ENCODE measurements around the gene CCR6. TPM values are rescaled to one million over a fixed set of nuclear protein-coding genes. Genes with fewer than 3 reads are reported as not detected.
A peak's percentile ranks its signal among the peaks of the same experiment; 100 is the strongest.
"Not testable (repeated sequence)": the region's sequence is repeated elsewhere in the genome, so short reads cannot be mapped to it uniquely, and the experiment has no call there.

Gene CCR6
- total RNA-seq, 2 donors from 2014 or later: not detected

DNA sequence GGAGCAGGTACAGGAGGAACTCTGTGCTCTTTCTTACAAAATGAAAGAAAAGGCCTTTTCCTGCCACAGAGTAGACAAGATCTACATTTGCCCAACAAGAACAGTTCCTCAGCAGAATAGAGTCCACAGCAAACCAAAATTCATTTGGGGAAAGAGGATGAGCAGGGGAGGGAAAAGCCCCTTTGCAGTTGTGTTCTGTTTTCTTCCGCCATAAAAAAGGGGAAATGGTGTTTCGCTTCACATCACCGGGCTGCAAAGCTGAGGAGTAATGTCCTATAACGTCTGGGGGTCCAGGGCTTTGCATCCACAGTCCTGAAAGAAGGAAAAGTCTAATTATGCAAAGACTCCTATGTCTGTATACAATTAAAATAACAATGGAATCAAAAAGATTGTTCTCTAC, 35.0 kb downstream of the CCR6 start, which contains the start of gene GPR31:
TSS of gene GPR31 (minus strand) at position 118 of the 400 bp plus-strand sequence. CDS start 149 bp downstream, outside the sequence.
- no peak for DNase-seq
- ATAC-seq: no peak
- intact Hi-C loops (cut with DNase I): no loop called here

DNA sequence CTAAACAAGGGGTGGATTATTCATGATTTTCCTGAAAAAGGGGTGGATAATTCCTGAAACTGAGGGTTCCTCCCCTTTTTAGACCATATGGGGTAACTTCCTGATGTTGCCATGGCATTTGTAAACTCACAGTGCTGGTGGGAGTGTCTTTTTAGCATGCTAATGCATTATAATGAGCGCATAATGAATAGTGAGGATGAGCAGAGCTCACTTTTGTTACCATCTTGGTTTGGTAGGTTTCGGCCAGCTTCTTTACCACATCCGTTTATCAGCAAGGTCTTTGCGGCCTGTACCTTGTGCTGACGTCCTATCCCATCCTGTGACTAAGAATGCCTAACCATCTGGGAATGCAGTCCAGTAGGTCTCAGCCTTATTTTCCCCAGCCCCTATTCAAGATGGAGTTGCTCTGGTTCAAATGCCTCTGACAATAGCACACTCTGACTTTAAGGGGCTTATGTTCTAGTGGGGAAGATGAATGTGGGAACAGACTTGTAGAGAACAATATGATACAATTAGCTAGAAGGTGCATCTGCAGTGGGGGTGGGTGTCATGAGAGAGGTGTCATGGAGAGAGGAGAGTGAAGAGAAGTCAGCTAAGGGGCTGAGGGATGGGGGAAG, 39.1 kb downstream of the CCR6 start:
- intact Hi-C loops (cut with DNase I): no loop called here
- ATAC-seq: no peak
- no peak for DNase-seq

DNA sequence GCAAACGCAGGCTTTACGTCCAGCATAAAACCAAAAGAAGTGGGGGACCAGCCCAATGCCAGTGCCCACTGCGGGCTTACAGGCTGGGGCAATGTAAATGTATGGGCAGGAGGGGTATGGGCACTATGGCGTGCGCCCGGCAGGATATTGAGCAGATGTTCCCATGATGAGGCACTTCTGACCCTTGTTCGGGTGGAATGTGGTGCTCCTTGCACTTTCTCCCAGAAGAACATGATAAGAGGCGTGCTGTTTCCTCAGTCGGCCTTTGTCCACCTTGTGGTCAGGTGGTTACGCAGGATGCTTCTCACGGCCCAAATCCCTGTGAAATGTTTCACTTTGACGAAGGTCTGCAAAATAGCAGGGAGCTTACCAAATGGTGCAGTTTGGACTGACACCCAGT, 39.7 kb downstream of the CCR6 start:
- ATAC-seq (no peak), DNase-seq (no peak)
- intact Hi-C loops (cut with DNase I): no loop called here

DNA sequence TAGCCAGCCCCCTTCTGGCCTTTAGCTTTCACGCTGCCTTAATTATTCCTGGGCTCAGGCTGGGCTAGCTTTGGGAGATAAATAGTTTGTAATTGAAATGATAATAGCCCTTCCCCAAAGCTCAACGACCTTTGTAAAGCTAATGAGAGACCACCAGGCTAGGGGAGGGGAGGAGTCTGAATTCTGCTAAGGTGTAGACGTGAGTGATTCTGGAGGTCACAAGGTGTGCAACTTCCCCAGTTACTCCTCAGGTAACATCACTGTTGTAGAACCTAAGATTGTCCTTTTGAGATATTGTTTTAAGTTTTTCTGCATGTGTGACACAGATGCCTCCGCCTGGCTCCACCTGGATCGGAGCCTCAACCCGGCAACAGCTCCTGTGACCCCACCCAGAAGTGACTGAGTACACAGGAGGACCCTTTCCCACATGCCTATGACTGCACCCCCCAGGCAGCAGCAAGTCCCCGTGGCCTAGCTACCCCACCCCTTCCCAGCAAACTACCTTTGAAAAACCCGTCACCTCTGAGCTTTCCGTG, 40.6 kb downstream of the CCR6 start:
- intact Hi-C loops (cut with DNase I): no loop called here
- ATAC-seq (no peak), DNase-seq (no peak)

DNA sequence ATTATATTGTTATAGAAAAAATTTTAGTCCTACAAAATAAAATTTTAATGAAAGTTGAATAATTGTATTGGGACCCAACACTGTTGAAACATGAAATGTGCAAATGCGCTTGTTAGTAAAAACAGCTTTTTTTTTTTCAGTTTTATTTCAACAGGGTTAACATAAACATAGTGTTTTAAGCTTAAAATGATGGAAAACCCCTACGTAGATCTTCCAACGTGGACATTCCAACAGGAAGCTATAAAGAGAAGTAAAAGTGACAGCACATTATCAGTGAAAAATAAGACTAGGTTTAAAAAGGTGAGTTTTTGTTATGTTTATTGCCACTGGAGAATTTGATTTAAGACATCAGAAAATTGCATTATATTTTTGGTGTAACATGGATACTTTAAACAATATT, 41.4 kb downstream of the CCR6 start:
- ATAC-seq (no peak), DNase-seq (no peak)
- intact Hi-C loops (cut with DNase I): no loop called here

DNA sequence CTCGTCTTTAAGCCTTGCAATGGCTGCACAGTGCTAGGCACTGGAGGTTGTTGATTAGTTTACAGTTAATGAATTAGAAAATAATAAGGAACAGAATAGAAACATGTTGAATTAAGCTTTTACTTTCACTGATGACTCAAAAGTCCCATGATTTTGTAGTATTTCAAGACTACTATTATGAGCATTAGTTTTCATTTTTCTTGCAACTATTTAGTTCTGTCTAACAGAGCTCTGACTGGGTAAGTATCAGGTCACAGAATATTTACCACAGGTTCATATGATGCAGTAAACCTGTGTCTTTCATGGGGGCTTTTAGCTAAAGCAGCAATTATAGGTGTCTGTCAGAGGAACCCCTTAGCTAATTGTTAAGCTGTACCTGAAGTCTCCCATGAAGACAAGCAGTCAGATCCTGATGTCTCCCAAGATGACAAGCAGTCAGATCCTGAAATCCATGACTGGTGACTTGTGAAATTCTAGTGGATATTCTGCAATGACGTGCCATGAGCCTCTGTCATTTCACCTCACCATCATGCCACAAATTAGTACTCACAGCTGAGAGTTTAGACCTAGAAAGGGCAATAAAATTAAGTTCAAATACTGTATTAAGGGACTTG, 43.1 kb downstream of the CCR6 start:
- intact Hi-C loops (cut with DNase I): no loop called here
- ATAC-seq (no peak), DNase-seq (no peak)

DNA sequence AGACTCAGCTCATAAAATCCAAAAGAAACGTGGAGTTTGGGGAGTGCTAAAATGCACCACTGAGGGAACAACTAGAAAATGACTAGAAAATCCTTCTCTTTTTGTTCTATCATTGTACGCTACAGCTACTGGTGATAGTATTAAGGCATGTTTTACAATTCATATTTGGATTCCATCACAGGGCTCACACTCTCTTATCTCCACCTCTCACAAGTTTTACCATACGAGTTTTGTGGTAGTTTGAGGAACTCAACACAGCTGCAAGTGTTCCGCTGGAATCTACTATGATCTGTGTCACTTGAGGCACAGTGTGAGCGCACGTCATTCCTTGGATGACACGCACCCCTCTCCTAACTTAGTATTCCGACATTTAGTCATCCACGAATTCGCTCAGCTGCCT, 44.8 kb downstream of the CCR6 start:
- ATAC-seq; DNase-seq; intact Hi-C loops (cut with DNase I): not testable (repeated sequence)

DNA sequence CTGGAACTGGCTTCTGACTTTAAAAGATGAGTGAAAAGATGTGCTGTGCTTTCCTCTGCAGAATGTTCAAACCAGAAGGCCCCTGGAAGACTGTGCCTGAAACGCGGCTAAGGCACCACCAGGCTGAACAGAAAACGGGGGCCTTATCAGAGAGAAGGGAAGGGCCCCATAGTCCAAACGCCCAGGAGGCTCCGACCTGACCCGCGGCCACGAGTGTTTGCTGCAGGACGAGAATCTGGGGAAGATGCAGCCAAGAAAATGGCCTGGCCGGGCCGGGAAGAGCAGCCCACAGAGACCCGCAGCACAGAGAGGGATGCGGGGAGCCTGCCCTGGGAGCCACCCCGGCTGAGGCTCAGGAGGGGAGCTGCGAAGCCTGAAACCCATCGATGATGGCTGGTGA, 45.4 kb downstream of the CCR6 start:
- ATAC-seq; intact Hi-C loops (cut with DNase I); DNase-seq: not testable (repeated sequence)

DNA sequence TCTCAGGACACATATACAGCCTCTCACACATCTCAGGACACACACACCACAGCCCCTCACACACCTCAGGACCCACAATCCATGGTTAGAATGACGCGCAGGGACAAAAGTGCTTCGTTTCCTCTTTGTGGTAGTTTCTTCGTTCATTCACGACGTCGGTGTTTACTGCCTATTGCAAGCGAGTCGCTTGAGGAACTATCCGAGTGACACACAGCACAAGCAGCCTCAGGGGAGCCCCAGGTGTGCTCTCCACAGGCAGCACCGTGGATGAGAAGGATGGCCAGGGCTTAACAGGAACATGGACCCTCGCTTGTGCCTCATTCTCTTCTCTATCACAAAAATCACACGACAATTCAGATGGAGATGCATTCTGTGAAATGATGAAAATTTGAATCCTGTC, 47.0 kb downstream of the CCR6 start:
- intact Hi-C loops (cut with DNase I); ATAC-seq; DNase-seq: not testable (repeated sequence)

DNA sequence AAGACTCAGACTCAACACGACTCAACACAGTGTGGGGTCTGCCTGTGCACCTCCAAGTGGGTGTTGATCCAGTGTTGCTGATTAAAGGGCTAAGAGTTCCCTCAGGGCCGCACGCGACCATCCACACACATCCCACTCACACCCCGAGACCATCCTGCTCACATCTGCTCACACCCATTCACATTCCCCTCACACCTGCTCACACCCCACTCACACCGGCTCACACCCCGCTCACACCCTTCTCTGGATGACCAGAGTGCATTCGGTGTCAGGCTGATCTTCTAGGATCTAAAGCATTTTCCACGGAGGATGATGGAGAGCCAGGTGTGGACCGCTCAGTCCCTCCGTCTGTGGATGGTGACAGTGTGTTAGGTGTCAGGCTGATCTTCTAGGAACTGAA, 48.4 kb downstream of the CCR6 start:
- ATAC-seq; DNase-seq; intact Hi-C loops (cut with DNase I): not testable (repeated sequence)

DNA sequence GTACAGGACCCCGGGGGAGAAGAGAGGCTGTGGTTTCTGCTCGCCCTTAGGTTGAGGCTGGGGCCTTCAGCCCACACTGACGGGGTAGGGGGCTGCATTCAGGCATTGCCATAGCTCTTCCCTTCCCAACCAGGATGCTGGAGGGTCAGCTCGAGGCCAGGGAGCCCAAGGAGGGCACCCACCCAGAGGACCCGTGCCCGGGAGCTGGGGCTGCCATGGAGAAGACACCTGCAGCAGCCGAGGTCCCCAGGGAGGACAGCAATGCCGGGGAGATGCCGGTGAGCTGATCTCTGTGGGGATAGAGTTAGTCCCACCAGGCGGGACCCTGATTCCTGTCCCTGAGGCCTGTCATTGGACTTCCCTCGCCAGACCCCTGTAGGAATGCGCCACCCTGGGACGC, 49.1 kb downstream of the CCR6 start:
- intact Hi-C loops (cut with DNase I); DNase-seq; ATAC-seq: not testable (repeated sequence)

DNA sequence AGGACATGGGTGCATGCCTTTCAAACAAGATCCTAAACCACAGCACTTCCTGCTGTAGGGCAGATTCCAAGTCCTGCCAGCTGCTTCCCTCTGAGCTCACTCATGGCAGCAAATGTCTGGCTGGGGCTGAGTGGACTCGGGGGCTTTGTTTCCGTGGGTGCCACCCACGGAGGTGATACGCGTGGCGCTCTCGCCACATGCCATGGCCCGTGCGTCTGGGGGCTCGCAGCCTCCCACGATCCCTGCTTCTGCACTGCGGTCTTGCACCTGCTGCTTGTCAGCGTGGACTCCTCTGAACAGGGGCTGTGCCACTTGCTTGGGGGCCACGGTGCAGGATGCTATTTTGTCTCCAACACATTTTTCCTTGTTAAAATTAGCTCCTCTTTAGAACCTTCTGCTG, 54.4 kb downstream of the CCR6 start:
- intact Hi-C loops (cut with DNase I); DNase-seq; ATAC-seq: not testable (repeated sequence)

DNA sequence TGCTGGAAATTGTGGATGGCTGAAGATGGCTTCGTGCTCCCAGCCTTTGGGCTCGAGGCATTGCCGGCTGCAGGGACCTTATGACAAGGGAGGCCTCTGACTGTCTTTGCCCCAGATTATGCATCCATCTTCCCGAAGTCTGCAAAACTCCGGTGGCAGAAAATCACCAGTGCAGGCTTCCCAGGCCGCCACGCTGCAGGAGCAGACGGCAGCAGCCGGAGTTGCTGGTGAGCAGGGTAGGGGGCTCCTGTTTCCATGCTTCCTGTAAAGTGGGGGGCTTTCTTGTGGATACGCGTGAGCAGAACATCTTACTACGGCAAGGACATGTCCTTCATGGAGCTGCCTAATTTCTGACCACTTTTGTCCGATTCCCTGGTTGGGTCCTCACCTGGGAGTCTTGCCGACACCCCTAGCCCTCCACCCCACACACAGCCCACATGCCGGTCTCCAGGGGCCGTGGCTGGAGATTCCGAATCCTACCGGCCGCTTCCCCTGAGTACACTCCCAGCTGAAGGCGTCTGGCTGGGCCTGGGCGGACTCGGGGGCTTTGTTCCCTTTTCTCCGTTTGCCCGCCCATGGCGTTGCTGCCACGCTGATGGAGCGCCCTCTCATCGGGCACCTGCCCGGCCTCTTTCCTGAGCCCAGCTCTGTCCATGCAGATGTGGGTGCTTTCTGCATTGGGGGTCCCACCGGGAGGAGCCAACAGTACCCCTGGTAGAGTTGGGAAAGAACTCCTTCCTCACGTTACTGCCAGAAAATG, 56.2 kb downstream of the CCR6 start:
- DNase-seq; intact Hi-C loops (cut with DNase I); ATAC-seq: not testable (repeated sequence)

DNA sequence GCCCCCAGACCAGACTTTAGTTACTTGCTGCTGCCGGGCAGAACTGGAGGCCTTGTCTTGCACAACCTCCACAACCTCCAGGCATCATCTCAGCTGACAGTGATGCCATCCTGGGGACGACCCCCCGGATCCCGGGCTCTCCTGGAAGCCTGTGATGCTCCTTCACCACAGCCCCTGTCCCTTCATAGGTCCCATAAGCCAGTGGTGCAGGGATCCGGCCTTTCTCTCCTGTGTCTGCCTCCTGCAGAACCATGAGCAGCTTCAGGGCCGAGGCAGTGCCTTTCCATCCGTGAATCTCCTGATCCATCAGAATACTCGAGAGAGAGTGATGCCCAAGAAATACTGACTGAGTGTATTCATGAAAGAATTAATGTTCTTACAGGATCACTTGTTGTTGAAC, 57.2 kb downstream of the CCR6 start:
- ATAC-seq; DNase-seq; intact Hi-C loops (cut with DNase I): not testable (repeated sequence)

DNA sequence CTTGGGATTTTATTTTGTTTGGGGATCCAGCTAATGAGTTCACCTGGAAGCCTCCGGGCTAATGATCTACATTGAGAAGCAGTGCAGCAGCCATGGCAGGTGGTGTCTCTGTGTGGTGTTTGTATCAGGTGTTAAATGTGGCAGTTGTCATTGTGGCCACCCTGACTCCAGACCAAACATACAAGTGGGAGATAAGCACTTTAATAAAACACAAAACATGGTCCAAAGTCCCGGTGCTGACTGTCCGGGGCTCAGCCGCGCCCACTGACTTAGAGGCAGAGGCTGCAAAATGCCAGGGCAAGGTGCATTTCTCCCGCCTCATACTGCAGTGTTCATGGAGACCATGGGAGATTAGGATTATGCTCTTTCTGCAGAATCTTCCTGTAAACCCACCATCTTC, 58.5 kb downstream of the CCR6 start:
- intact Hi-C loops (cut with DNase I); DNase-seq; ATAC-seq: not testable (repeated sequence)

DNA sequence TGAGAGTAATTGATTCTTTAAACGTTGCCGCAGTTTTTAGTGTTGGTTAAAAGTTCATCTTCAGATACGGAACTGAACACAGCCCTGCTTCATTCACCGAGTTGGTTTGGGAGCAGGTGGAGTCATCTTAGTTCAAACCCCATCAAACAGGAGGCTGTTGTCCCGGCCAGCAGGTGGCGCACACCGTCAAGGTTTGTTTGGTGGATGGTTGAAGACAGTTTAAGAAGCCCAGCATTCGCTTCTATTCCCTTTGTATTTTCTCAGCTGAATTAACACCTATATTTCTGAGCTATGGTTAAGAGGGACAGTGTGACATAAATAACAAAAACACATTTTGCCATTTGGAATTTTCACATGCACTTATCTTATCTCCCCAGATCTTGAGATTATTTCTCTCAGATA, 60.0 kb downstream of the CCR6 start:
- intact Hi-C loops (cut with DNase I); DNase-seq: not testable (repeated sequence)
- peak; percentile 78 to 79 for ATAC-seq

DNA sequence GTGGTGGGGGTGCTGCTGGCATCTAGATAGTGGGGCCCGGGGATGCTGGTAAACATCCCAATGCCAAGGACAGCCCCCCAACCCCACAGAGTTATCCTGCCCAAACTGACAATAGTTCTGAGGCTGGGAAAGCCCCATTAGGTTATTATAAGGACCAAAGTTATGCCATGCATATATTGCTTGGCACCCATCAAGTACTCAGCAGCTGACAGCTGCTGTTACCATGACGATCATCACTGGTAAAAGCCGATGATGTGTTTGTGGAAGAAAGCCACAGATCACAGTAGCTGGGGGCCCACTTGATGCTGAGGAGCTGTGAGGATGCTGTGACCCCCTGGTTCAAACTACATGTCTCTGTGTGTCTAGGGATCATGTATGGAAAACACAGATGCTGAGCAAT, 62.2 kb downstream of the CCR6 start:
- DNase-seq; ATAC-seq; intact Hi-C loops (cut with DNase I): not testable (repeated sequence)

DNA sequence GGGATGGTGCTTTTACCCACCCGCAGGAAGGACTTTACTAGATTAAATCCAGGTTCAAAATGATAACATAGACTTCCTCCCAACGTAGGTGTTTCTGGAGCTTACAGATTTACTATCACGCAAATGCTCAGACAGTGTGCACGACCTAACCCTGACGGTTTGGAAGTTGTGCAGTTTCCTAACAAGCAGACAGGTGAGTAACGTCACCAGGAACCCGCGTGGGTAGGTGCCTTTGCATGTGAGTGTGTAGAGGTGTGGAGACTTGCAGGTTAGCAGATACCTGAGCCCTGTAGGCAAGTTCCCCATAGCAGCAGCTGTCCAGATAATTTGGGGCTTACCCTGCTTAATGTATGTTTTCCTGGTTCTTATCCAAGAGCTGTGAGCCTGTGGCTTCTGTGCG, 64.4 kb downstream of the CCR6 start:
- intact Hi-C loops (cut with DNase I); ATAC-seq; DNase-seq: not testable (repeated sequence)

Measured in left cardiac atrium (tissue), 4 donors.